Liver (tissue), 9 donors: ENCODE measurements around the gene SLC66A1. TPM values are rescaled to one million over a fixed set of nuclear protein-coding genes. Genes with fewer than 3 reads are reported as not detected.

Experiments used
- DNase-seq: peaks from one replicate; pipeline ENCODE4 v3.0.0-alpha.2; 2017; ENCODE audit warnings: low spot score
- H3K27ac ChIP-seq, 2 donors: one replicate each; pipeline ENCODE4 v1.7.0; 2013; ENCODE audit warnings: inconsistent platforms in 2 of 2, low read length in 2 of 2, control low read depth in 1 of 2, low read depth in 1 of 2, mild to moderate bottlenecking in 1 of 2
- H3K27me3 ChIP-seq, 4 donors: one replicate each; pipeline versions ENCODE4 v1.6.1 to v1.7.0; 2013; ENCODE audit warnings: low read length in 3 of 4, inconsistent platforms in 1 of 4, mild to moderate bottlenecking in 1 of 4, moderate library complexity in 1 of 4; ENCODE audit not compliant: control insufficient read depth in 4 of 4, insufficient read depth in 4 of 4
- H3K36me3 ChIP-seq, 4 donors: one replicate each; pipeline versions ENCODE4 v1.6.1 to v1.7.0; 2013; ENCODE audit warnings: low read length in 3 of 4, mild to moderate bottlenecking in 3 of 4, low read depth in 1 of 4, moderate library complexity in 1 of 4; ENCODE audit not compliant: control insufficient read depth in 4 of 4, insufficient read depth in 3 of 4
- H3K4me1 ChIP-seq, 4 donors: one replicate each; pipeline versions ENCODE4 v1.6.1 to v1.7.0; 2013; ENCODE audit warnings: low read length in 3 of 4, mild to moderate bottlenecking in 3 of 4, moderate library complexity in 1 of 4; ENCODE audit not compliant: control insufficient read depth in 4 of 4, insufficient read depth in 4 of 4
- H3K4me3 ChIP-seq, 3 donors: one replicate each; pipeline versions ENCODE4 v1.6.1 to v1.7.0; 2013; ENCODE audit warnings: low read length in 3 of 3, control low read depth in 1 of 3, low read depth in 1 of 3, mild to moderate bottlenecking in 1 of 3
- H3K9ac ChIP-seq, 2 donors: one replicate each; pipeline ENCODE4 v1.7.0; 2013; ENCODE audit warnings: low read length in 2 of 2, mild to moderate bottlenecking in 2 of 2, moderate library complexity in 2 of 2, control low read depth in 1 of 2, low read depth in 1 of 2
- H3K9me3 ChIP-seq, 4 donors: one replicate each; pipeline versions ENCODE4 v1.6.1 to v1.7.0; 2013; ENCODE audit warnings: low read length in 3 of 4; ENCODE audit not compliant: control insufficient read depth in 4 of 4
- EGR1 ChIP-seq, 2 donors: IDR thresholded peaks; 2 replicates each; pipeline ENCODE4 v1.6.1; 2016 to 2018; ENCODE audit warnings: antibody characterized with exemption in 2 of 2, low read depth in 2 of 2
- FOXA1 ChIP-seq: IDR thresholded peaks from 2 replicates; pipeline ENCODE4 v1.6.1; 2016; ENCODE audit warnings: antibody characterized with exemption
- FOXA2 ChIP-seq: IDR thresholded peaks from 2 replicates; pipeline ENCODE4 v1.6.1; 2016; ENCODE audit warnings: antibody characterized with exemption
- GABPA ChIP-seq, 2 donors: IDR thresholded peaks in 1 of 2; conservative IDR thresholded peaks in 1 of 2; 2 replicates each; pipeline ENCODE4 v1.6.1; 2016; ENCODE audit warnings: antibody characterized with exemption in 2 of 2, mild to moderate bottlenecking in 1 of 2, moderate library complexity in 1 of 2
- HNF4A ChIP-seq, 2 donors: conservative IDR thresholded peaks; 2 replicates each; pipeline ENCODE4 v1.6.1; 2016; ENCODE audit warnings: antibody characterized with exemption in 2 of 2, mild to moderate bottlenecking in 2 of 2
- HNF4G ChIP-seq: IDR thresholded peaks from 2 replicates; pipeline ENCODE4 v1.6.1; 2016; ENCODE audit warnings: antibody characterized with exemption
- JUND ChIP-seq, 2 donors: IDR thresholded peaks; 2 replicates each; pipeline ENCODE4 v1.6.1; 2016; ENCODE audit warnings: antibody characterized with exemption in 2 of 2
- NR2F2 ChIP-seq: IDR thresholded peaks from 2 replicates; pipeline ENCODE4 v1.6.1; 2016; ENCODE audit warnings: antibody characterized with exemption
- RAD21 ChIP-seq, 2 donors: IDR thresholded peaks; 2 replicates each; pipeline ENCODE4 v1.6.1; 2016; ENCODE audit warnings: antibody characterized with exemption in 2 of 2, mild to moderate bottlenecking in 2 of 2
- RXRA ChIP-seq, 2 donors: IDR thresholded peaks; 2 replicates each; pipeline ENCODE4 v1.6.1; 2017 to 2018; ENCODE audit warnings: antibody characterized with exemption in 2 of 2, mild to moderate bottlenecking in 1 of 2
- SP1 ChIP-seq: IDR thresholded peaks from 2 replicates; pipeline ENCODE4 v1.6.1; 2018; ENCODE audit warnings: antibody characterized with exemption, mild to moderate bottlenecking
- TAF1 ChIP-seq: conservative IDR thresholded peaks from 2 replicates; pipeline ENCODE4 v1.6.1; 2016; ENCODE audit warnings: antibody characterized with exemption, mild to moderate bottlenecking
- YY1 ChIP-seq: IDR thresholded peaks from 2 replicates; pipeline ENCODE4 v1.6.1; 2016; ENCODE audit warnings: antibody characterized with exemption, mild to moderate bottlenecking
- WGBS: extraction: QIAGEN DNeasy Blood & Tissue Kit; methylation state at CpG from one replicate; pipeline ENCODE4 v1.1.7; 2013; 5-methylcytosine and 5-hydroxymethylcytosine counted together
- polyA plus RNA-seq, 2 donors: library from polyadenylated mRNA; stranded (reverse) in 1 of 2; unstranded in 1 of 2; fragments of 200-250 nt in 1 of 2; fragments of >200 nt in 1 of 2; fragmentation: Nextera tagmentation in 1 of 2; extraction: Ambion mirVana in 1 of 2; gene quantifications; one replicate each; pipeline versions ENCODE4 v1.2.1 to v1.2.3, GENCODE V29; 2013 to 2015
- total RNA-seq, 2 donors: library from RNA; depleted of rRNA; stranded (reverse); fragments of >200 nt; gene quantifications; one replicate each; pipeline ENCODE4 v1.2.3, GENCODE V29; 2014
- TF ChIP-seq, protein P1 (sequence below): fragments of 150-350 bp; IDR thresholded peaks from 2 replicates; pipeline ENCODE4 v1.5.1; 2017; ENCODE audit warnings: improper control_type of control experiment, low read depth, low read length; ENCODE audit not compliant: missing input control
- TF ChIP-seq, protein P2 (sequence below): IDR thresholded peaks from 2 replicates; pipeline ENCODE4 v1.6.1; 2016; ENCODE audit warnings: antibody characterized with exemption
- TF ChIP-seq, protein P3 (sequence below): IDR thresholded peaks from 2 replicates; pipeline ENCODE4 v1.6.1; 2016; ENCODE audit warnings: antibody characterized with exemption
- TF ChIP-seq, protein P4 (sequence below): IDR thresholded peaks from 2 replicates; pipeline ENCODE4 v1.6.1; 2016; ENCODE audit warnings: antibody characterized with exemption
- TF ChIP-seq, protein P5 (sequence below): IDR thresholded peaks from 2 replicates; pipeline ENCODE4 v1.6.1; 2016; ENCODE audit warnings: antibody characterized with exemption, mild to moderate bottlenecking
- donor health status: healthy.
- donor health status: healthy.
- donor health status: healthy.
- donor health status: healthy.
- donor health status: healthy.

Gene SLC66A1
- total and polyA plus RNA-seq, 4 donors: 6.8 to 16.0 (median 14.0) TPM

DNA sequence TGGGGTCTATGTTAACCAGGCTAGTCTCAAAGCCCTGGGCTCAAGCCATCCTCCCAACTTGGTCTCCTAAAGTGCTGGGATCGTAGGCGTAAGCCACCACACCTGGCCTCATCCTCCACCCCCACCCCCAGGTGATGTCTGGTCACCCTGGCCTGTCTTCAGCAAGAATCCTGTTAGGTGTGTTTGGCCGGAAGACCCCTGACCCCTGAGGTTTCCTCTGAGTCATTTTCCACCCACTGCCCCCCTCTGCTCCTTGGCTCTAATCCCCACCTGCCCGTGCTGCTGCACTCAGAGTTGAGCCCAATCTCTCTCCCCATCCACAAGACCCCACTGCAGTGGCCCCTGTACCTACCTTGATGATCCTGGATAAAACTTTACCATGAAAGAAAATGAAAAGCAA lies 25.2 kb downstream of the SLC66A1 start:
- Histone ChIP-seq H3K4me1 (peaks cover 0 to 13% (median 5%) of the 10 kb centered on the region in 4 donors), H3K36me3 (peaks cover 0 to 6% (median 2%) of the 10 kb centered on the region in 4 donors), H3K27ac (no peak overlapping the region), H3K27me3 (no peaks in the 10 kb centered on the region), H3K4me3 (no peak overlapping the region), H3K9ac (no peak overlapping the region), H3K9me3 (no peaks in the 10 kb centered on the region)
- 97% methylated on average over 4 of the region's 4 CpGs for WGBS
- TF ChIP-seq FOXA1 (no peak), EGR1 (IDR thresholded peaks at IDR 0.05; ENCODE audit: low read depth in 2 of 2) (no peak), RXRA (IDR thresholded peaks at IDR 0.05) (no peak), RAD21 (IDR thresholded peaks at IDR 0.05) (no peak), SP1 (no peak), HNF4A (conservative IDR thresholded peaks at IDR 0.05) (no peak), FOXA2 (no peak), YY1 (no peak), GABPA (IDR thresholded peaks at IDR 0.05 in 1 of 2, conservative IDR thresholded peaks at IDR 0.05 in 1 of 2) (no peak), TAF1 (no peak)
- TF ChIP-seq, protein P1, sequence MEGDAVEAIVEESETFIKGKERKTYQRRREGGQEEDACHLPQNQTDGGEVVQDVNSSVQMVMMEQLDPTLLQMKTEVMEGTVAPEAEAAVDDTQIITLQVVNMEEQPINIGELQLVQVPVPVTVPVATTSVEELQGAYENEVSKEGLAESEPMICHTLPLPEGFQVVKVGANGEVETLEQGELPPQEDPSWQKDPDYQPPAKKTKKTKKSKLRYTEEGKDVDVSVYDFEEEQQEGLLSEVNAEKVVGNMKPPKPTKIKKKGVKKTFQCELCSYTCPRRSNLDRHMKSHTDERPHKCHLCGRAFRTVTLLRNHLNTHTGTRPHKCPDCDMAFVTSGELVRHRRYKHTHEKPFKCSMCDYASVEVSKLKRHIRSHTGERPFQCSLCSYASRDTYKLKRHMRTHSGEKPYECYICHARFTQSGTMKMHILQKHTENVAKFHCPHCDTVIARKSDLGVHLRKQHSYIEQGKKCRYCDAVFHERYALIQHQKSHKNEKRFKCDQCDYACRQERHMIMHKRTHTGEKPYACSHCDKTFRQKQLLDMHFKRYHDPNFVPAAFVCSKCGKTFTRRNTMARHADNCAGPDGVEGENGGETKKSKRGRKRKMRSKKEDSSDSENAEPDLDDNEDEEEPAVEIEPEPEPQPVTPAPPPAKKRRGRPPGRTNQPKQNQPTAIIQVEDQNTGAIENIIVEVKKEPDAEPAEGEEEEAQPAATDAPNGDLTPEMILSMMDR: no peak
- TF ChIP-seq, protein P2, sequence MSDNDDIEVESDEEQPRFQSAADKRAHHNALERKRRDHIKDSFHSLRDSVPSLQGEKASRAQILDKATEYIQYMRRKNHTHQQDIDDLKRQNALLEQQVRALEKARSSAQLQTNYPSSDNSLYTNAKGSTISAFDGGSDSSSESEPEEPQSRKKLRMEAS: no peak
- TF ChIP-seq, protein P3, sequence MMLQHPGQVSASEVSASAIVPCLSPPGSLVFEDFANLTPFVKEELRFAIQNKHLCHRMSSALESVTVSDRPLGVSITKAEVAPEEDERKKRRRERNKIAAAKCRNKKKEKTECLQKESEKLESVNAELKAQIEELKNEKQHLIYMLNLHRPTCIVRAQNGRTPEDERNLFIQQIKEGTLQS: no peak
- TF ChIP-seq, protein P4, sequence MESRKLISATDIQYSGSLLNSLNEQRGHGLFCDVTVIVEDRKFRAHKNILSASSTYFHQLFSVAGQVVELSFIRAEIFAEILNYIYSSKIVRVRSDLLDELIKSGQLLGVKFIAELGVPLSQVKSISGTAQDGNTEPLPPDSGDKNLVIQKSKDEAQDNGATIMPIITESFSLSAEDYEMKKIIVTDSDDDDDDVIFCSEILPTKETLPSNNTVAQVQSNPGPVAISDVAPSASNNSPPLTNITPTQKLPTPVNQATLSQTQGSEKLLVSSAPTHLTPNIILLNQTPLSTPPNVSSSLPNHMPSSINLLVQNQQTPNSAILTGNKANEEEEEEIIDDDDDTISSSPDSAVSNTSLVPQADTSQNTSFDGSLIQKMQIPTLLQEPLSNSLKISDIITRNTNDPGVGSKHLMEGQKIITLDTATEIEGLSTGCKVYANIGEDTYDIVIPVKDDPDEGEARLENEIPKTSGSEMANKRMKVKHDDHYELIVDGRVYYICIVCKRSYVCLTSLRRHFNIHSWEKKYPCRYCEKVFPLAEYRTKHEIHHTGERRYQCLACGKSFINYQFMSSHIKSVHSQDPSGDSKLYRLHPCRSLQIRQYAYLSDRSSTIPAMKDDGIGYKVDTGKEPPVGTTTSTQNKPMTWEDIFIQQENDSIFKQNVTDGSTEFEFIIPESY: no peak
- no peak for DNase-seq

DNA sequence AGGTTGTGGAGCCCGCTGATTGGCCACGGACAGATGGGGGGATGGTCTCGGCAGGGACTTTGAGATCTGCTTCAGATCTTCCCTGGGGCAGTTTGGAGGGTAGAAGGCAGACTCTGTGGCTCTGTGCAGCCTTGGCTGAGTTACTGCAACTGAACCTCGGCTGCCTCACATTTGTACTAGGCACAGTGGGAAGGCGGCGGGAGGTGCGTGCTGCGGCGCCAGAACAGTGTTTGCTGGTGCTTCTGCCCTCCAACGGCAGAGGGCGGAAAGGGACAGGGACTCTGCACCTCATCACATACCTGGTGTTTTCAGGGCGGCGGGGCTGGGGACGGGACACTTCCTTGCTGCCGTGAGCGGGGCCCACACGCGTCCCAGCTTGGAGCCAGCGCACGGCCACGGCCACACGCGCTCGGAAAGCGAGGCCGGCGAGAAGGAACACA lies 26.2 kb downstream of the SLC66A1 start:
- Histone ChIP-seq H3K9me3 (no peaks in the 10 kb centered on the region), H3K4me3 (peak overlapping the region in 1 of 3 donors; percentile 33), H3K27me3 (no peaks in the 10 kb centered on the region), H3K36me3 (peaks cover 0 to 14% (median 2%) of the 10 kb centered on the region in 4 donors), H3K4me1 (peaks cover 0 to 13% (median 5%) of the 10 kb centered on the region in 4 donors), H3K27ac (peak overlapping the region; percentile 4 to 57), H3K9ac (no peak overlapping the region)
- DNase-seq: peak; percentile 65
- WGBS: 36% methylated on average over 27 of the region's 27 CpGs
- peak; percentile 54 to 67 for TF ChIP-seq JUND (IDR thresholded peaks at IDR 0.05)
- TF ChIP-seq FOXA2: no peak
- no peak for TF ChIP-seq FOXA1
- TF ChIP-seq, protein P2: no peak
- TF ChIP-seq NR2F2: no peak
- TF ChIP-seq HNF4G: peak; percentile 58
- no peak for TF ChIP-seq GABPA (IDR thresholded peaks at IDR 0.05 in 1 of 2, conservative IDR thresholded peaks at IDR 0.05 in 1 of 2)
- TF ChIP-seq HNF4A (conservative IDR thresholded peaks at IDR 0.05): peak; percentile 82 to 85
- peak; percentile 54 to 72 for TF ChIP-seq RXRA (IDR thresholded peaks at IDR 0.05)
- TF ChIP-seq YY1: peak; percentile 74
- TF ChIP-seq, protein P5, sequence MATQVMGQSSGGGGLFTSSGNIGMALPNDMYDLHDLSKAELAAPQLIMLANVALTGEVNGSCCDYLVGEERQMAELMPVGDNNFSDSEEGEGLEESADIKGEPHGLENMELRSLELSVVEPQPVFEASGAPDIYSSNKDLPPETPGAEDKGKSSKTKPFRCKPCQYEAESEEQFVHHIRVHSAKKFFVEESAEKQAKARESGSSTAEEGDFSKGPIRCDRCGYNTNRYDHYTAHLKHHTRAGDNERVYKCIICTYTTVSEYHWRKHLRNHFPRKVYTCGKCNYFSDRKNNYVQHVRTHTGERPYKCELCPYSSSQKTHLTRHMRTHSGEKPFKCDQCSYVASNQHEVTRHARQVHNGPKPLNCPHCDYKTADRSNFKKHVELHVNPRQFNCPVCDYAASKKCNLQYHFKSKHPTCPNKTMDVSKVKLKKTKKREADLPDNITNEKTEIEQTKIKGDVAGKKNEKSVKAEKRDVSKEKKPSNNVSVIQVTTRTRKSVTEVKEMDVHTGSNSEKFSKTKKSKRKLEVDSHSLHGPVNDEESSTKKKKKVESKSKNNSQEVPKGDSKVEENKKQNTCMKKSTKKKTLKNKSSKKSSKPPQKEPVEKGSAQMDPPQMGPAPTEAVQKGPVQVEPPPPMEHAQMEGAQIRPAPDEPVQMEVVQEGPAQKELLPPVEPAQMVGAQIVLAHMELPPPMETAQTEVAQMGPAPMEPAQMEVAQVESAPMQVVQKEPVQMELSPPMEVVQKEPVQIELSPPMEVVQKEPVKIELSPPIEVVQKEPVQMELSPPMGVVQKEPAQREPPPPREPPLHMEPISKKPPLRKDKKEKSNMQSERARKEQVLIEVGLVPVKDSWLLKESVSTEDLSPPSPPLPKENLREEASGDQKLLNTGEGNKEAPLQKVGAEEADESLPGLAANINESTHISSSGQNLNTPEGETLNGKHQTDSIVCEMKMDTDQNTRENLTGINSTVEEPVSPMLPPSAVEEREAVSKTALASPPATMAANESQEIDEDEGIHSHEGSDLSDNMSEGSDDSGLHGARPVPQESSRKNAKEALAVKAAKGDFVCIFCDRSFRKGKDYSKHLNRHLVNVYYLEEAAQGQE: peak; percentile 66
- no peak for TF ChIP-seq TAF1
- no peak for TF ChIP-seq EGR1 (IDR thresholded peaks at IDR 0.05; ENCODE audit: low read depth in 2 of 2)
- TF ChIP-seq, protein P4: no peak
- peak; percentile 72 for TF ChIP-seq SP1
- TF ChIP-seq, protein P3: no peak
